DOHH2 (cell line): Measurements from ENCODE around the gene BORCS8.

Experiments
- EZH2phosphoT487 ChIP-seq: fragments of 200-600 bp; sonication (generic); IDR thresholded peaks from 2 replicates; pipeline ENCODE4 v1.6.1; 2017; ENCODE audit warnings: borderline replicate concordance, mild to moderate bottlenecking, antibody characterized with exemption, low read length, moderate library complexity, mixed read lengths
- TF ChIP-seq, protein P1 (sequence below): fragments of 200-600 bp; sonication (generic); IDR thresholded peaks from one replicate; pipeline ENCODE4 v1.5.1; 2014; ENCODE audit warnings: antibody characterized with exemption, mild to moderate bottlenecking, low read depth, low read length; ENCODE audit not compliant: poor library complexity, severe bottlenecking

DNA sequence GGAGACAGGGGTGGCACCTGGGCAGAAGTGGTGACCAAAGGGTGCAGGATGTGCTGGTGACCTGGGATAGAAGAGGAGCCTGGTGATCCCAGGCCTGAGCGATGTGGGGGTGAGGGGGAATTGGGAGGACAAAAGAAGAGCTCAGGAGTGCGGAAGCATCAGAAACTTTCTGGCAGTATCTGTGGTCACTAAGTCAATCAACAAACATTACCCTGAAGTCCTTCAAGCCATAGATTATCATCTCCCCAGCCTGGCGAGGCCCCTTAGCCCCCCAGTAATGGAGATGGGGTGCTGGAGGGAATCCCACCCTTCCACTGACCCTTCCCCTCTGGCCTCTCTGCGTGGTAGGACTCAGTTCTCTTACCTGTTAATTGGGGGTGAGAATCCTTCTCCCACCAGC is 32.4 kb downstream of the BORCS8 start:
- TF ChIP-seq, protein P1, sequence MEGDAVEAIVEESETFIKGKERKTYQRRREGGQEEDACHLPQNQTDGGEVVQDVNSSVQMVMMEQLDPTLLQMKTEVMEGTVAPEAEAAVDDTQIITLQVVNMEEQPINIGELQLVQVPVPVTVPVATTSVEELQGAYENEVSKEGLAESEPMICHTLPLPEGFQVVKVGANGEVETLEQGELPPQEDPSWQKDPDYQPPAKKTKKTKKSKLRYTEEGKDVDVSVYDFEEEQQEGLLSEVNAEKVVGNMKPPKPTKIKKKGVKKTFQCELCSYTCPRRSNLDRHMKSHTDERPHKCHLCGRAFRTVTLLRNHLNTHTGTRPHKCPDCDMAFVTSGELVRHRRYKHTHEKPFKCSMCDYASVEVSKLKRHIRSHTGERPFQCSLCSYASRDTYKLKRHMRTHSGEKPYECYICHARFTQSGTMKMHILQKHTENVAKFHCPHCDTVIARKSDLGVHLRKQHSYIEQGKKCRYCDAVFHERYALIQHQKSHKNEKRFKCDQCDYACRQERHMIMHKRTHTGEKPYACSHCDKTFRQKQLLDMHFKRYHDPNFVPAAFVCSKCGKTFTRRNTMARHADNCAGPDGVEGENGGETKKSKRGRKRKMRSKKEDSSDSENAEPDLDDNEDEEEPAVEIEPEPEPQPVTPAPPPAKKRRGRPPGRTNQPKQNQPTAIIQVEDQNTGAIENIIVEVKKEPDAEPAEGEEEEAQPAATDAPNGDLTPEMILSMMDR, result no peak
- no peak for TF ChIP-seq EZH2phosphoT487
